Ovary (tissue), 9 donors: ENCODE results near the gene PCDHGB5. TPM values are rescaled to one million over a fixed set of nuclear protein-coding genes. Genes with fewer than 3 reads are reported as not detected.
"Not testable (repeated sequence)": the region's sequence is repeated elsewhere in the genome, so short reads cannot be mapped to it uniquely, and the experiment has no call there.

Source experiments
- DNase-seq, 5 donors: peaks; one replicate each; pipeline ENCODE4 v3.0.0-alpha.2; 2019 to 2020
- H3K27ac ChIP-seq, 2 donors: fragments of 200-600 bp; one replicate each; pipeline versions ENCODE4 v1.5.1 to v1.8.0; 2019 to 2022
- H3K27me3 ChIP-seq: fragments of 200-600 bp; one replicate; pipeline ENCODE4 v1.8.0; 2022
- H3K36me3 ChIP-seq: fragments of 200-600 bp; sonication (generic); one replicate; pipeline ENCODE4 v1.5.1; 2019
- H3K4me1 ChIP-seq: one replicate; pipeline ENCODE4 v1.8.1; 2013; ENCODE audit warnings: mild to moderate bottlenecking, moderate library complexity; ENCODE audit not compliant: insufficient read depth
- H3K4me3 ChIP-seq: fragments of 200-600 bp; sonication (generic); one replicate; pipeline ENCODE4 v1.5.1; 2017
- H3K9me3 ChIP-seq, 2 donors: fragments of 200-600 bp in 1 of 2; sonication (generic) in 1 of 2; one replicate each; pipeline versions ENCODE4 v1.5.1 to v1.8.1; 2013 to 2019; ENCODE audit warnings: mild to moderate bottlenecking in 1 of 2, moderate library complexity in 1 of 2
- CTCF ChIP-seq, 3 donors: fragments of 450-650 bp in 2 of 3; fragments of 200-600 bp in 1 of 3; IDR thresholded peaks; one replicate each; pipeline versions ENCODE4 v1.5.1 to v1.8.0; 2016 to 2022; ENCODE audit warnings: antibody characterized with exemption in 3 of 3, mild to moderate bottlenecking in 1 of 3
- EP300 ChIP-seq: sonication (generic); formaldehyde crosslinking; IDR thresholded peaks from one replicate; pipeline ENCODE4 v1.6.1; 2017; ENCODE audit warnings: antibody characterized with exemption
- POLR2A ChIP-seq: fragments of 450-650 bp; IDR thresholded peaks from one replicate; pipeline ENCODE4 v1.6.1; 2017; ENCODE audit warnings: antibody characterized with exemption, mild to moderate bottlenecking, moderate library complexity
- WGBS, 3 donors: extraction: QIAGEN DNeasy Blood & Tissue Kit in 1 of 3; methylation state at CpG; one replicate each; pipeline versions ENCODE4 v1.1.5 to v1.1.7; 2013 to 2017; 5-methylcytosine and 5-hydroxymethylcytosine counted together
- intact Hi-C, 4 donors: fragments of 100-400 bp; cut with DNase I; formaldehyde crosslinking; loops; one replicate each; pipeline versions ENCODE4 v1.11.0 to v1.15.1; 2022 to 2023
- polyA plus RNA-seq, 2 donors: library from polyadenylated mRNA; stranded (reverse); fragments of 200-250 nt in 1 of 2; fragments of 350-450 nt in 1 of 2; fragmentation: Illumina TruSeq in 1 of 2; extraction: RNeasy Lipid Tissue Mini Kit (QIAGEN cat#74804) in 1 of 2; gene quantifications; one replicate each; pipeline ENCODE4 v1.2.3, GENCODE V29; 2013 to 2014
- total RNA-seq, 7 donors: library from RNA; depleted of rRNA in 2 of 7; stranded (reverse); fragments of >200 nt in 2 of 7; fragmentation: NEBNext Ultra II Directional in 3 of 7; extraction: Animal tissue kit (Norgen Biotek cat#: 25700) in 3 of 7; gene quantifications; one replicate each; pipeline versions ENCODE4 v1.1.0 to v1.2.4, GENCODE V29; 2016 to 2023
- donor health status: DM: no; HTN: no; CAD: no; lungs with moderate emphysema.
- donor health status: DM: no; HTN: no; CAD: no.
- donor health status: Bipolar disorder and iron deficiency.
- donor health status: DM: yes; HTN: yes; CAD: no.
- donor health status: DM: no; HTN: no; CAD: no.
- donor health status: DM: yes; HTN: yes; CAD: no.

The PCDHGB5 gene
- total and polyA plus RNA-seq, 9 donors: 4.5 to 19.7 (median 16.5) TPM

GRCh38 chr5:141407790-141408505 is 10.2 kb downstream of the PCDHGB5 start, which contains the start of gene PCDHGB6:
PCDHGB6 (plus strand) TSS chr5:141408021; CDS start chr5:141408203, 182 bp downstream.
- 6 to 12% (median 11%) methylated on average over 50 to 51 of the region's 51 CpGs for WGBS, 3 donors
- Histone ChIP-seq H3K4me3 (peak within 1 kb of the TSS; percentile 29), H3K9me3 (peaks cover 11 to 56% of the 10 kb centered on the region in 2 donors), H3K27ac (peak within 1 kb of the TSS in 1 of 2 donors; percentile 16)
- not testable (repeated sequence) for H3K36me3 ChIP-seq, H3K4me1 ChIP-seq, H3K27me3 ChIP-seq
- peak; percentile 34 to 62 (median 55) for DNase-seq
- peak in 2 of 3 donors; percentile 33 to 47 for TF ChIP-seq CTCF (IDR thresholded peaks at IDR 0.05)
- intact Hi-C loops: loop anchor here in 1 of 4 donors (10.0 kb wide), 1 partner anchor 147 kb away; no protein-coding TSS in a partner anchor

- TF ChIP-seq POLR2A (no peak), EP300 (no peak), CTCF (IDR thresholded peaks at IDR 0.05) (no peak)
- DNase-seq: no peak
- 18 to 27% (median 19%) methylated on average over 63 to 64 of the region's 64 CpGs for WGBS, 3 donors
- peaks cover 4% of the 10 kb centered on the region for H3K36me3 ChIP-seq
- peaks cover 14 to 55% of the 10 kb centered on the region in 2 donors for H3K9me3 ChIP-seq
- peaks cover 2% of the 10 kb centered on the region for H3K4me1 ChIP-seq
- intact Hi-C loops: loop anchor here in 1 of 4 donors (10.0 kb wide), 2 partner anchors 115 to 145 kb away; no protein-coding TSS in a partner anchor
- no peaks in the 10 kb centered on the region for H3K27me3 ChIP-seq
- H3K27ac ChIP-seq: no peak overlapping the region
- no peak overlapping the region for H3K4me3 ChIP-seq
These were observed 12.0 kb downstream of the PCDHGB5 start for GRCh38 chr5:141409598-141410306.

- WGBS, 3 donors: 52 to 72% (median 58%) methylated on average over 3 of the region's 3 CpGs
- Histone ChIP-seq H3K4me1 (peaks cover 2% of the 10 kb centered on the region), H3K4me3 (no peak overlapping the region), H3K27me3 (no peaks in the 10 kb centered on the region), H3K36me3 (peaks cover 4% of the 10 kb centered on the region), H3K9me3 (peaks cover 14 to 53% of the 10 kb centered on the region in 2 donors), H3K27ac (no peak overlapping the region)
- no peak for DNase-seq
- TF ChIP-seq EP300 (no peak), CTCF (IDR thresholded peaks at IDR 0.05) (no peak), POLR2A (no peak)
- intact Hi-C loops: loop anchor here in 1 of 4 donors (10.0 kb wide), 1 partner anchor 113 kb away; no protein-coding TSS in a partner anchor
These were observed 13.8 kb downstream of the PCDHGB5 start for GRCh38 chr5:141411575-141411974.

- Histone ChIP-seq H3K4me1 (peaks cover 2% of the 10 kb centered on the region), H3K36me3 (peaks cover 4% of the 10 kb centered on the region), H3K4me3 (peak within 1 kb of the TSS; percentile 16), H3K27ac (no peak within 1 kb of the TSS), H3K9me3 (peaks cover 14 to 53% of the 10 kb centered on the region in 2 donors), H3K27me3 (no peaks in the 10 kb centered on the region)
- 14 to 21% (median 15%) methylated on average over 31 of the region's 31 CpGs for WGBS, 3 donors
- TF ChIP-seq CTCF (IDR thresholded peaks at IDR 0.05) (no peak), EP300 (no peak), POLR2A (no peak)
- intact Hi-C loops: loop anchor here in 1 of 4 donors (10.0 kb wide), 1 partner anchor 112 kb away; no protein-coding TSS in a partner anchor
- DNase-seq: peak in 1 of 5 donors; percentile 14
These were observed 15.2 kb downstream of the PCDHGB5 start, which contains the start of gene PCDHGA10 for GRCh38 chr5:141412854-141413539. PCDHGA10 (plus strand) TSS chr5:141412987; CDS start chr5:141413176, 189 bp downstream.
